ENCODE data around the gene SKAP1. TPM values are rescaled to one million over a fixed set of nuclear protein-coding genes. Genes with fewer than 3 reads are reported as not detected.

Gene SKAP1
- total and polyA plus RNA-seq, 4 donors = 4.4 to 36.1 (median 24.7) TPM

GRCh38 chr17:48180842-48181629, 249.0 kb downstream of the SKAP1 start:
- H3K27ac ChIP-seq (ENCODE audit: low read depth, low read length) = no peak overlapping the region
- H3K36me3 ChIP-seq (ENCODE audit: control insufficient read depth, insufficient read depth, low read length) = no peaks in the 10 kb centered on the region
- H3K4me1 ChIP-seq (ENCODE audit: control insufficient read depth, insufficient read depth, low read length) = no peaks in the 10 kb centered on the region
- 82% methylated on average over 2 of the region's 7 CpGs for WGBS (ENCODE audit: insufficient coverage)
- DNase-seq (ENCODE audit: low read depth in 4 of 6, low spot score in 6 of 6) = peak in 1 of 6 donors; percentile 89
- H3K4me3 ChIP-seq (ENCODE audit: low read depth, low read length) = no peak overlapping the region
- H3K9me3 ChIP-seq (ENCODE audit: control insufficient read depth, insufficient read depth, low read length) = no peaks in the 10 kb centered on the region
- no peaks in the 10 kb centered on the region for H3K27me3 ChIP-seq (ENCODE audit: control insufficient read depth, insufficient read depth, low read length)

- WGBS (ENCODE audit: insufficient coverage) = 29% methylated on average over 1 of the region's 4 CpGs
- no peak for DNase-seq (ENCODE audit: low read depth in 4 of 6, low spot score in 6 of 6)
- no peaks in the 10 kb centered on the region for H3K27me3 ChIP-seq (ENCODE audit: control insufficient read depth, insufficient read depth, low read length)
- H3K27ac ChIP-seq (ENCODE audit: low read depth, low read length) = no peak overlapping the region
- H3K4me1 ChIP-seq (ENCODE audit: control insufficient read depth, insufficient read depth, low read length) = no peaks in the 10 kb centered on the region
- no peaks in the 10 kb centered on the region for H3K36me3 ChIP-seq (ENCODE audit: control insufficient read depth, insufficient read depth, low read length)
- H3K4me3 ChIP-seq (ENCODE audit: low read depth, low read length) = no peak overlapping the region
- no peaks in the 10 kb centered on the region for H3K9me3 ChIP-seq (ENCODE audit: control insufficient read depth, insufficient read depth, low read length)
Observed at GRCh38 chr17:48179071-48179945, 250.7 kb downstream of the SKAP1 start.

- Histone ChIP-seq H3K36me3 (ENCODE audit: control insufficient read depth, insufficient read depth, low read length) (no peaks in the 10 kb centered on the region), H3K4me1 (ENCODE audit: control insufficient read depth, insufficient read depth, low read length) (no peaks in the 10 kb centered on the region), H3K27me3 (ENCODE audit: control insufficient read depth, insufficient read depth, low read length) (no peaks in the 10 kb centered on the region), H3K27ac (ENCODE audit: low read depth, low read length) (no peak overlapping the region), H3K4me3 (ENCODE audit: low read depth, low read length) (no peak overlapping the region), H3K9me3 (ENCODE audit: control insufficient read depth, insufficient read depth, low read length) (no peaks in the 10 kb centered on the region)
- DNase-seq (ENCODE audit: low read depth in 4 of 6, low spot score in 6 of 6) = peak in 1 of 6 donors; percentile 94
- WGBS (ENCODE audit: insufficient coverage) = no CpG with 5 or more reads among the region's 4 CpGs
Observed at GRCh38 chr17:48178317-48178716, 251.7 kb downstream of the SKAP1 start.

GRCh38 chr17:48177816-48178215, 252.2 kb downstream of the SKAP1 start:
- no peak for DNase-seq (ENCODE audit: low read depth in 4 of 6, low spot score in 6 of 6)
- no peaks in the 10 kb centered on the region for H3K27me3 ChIP-seq (ENCODE audit: control insufficient read depth, insufficient read depth, low read length)
- H3K4me3 ChIP-seq (ENCODE audit: low read depth, low read length) = no peak overlapping the region
- H3K27ac ChIP-seq (ENCODE audit: low read depth, low read length) = no peak overlapping the region
- no peaks in the 10 kb centered on the region for H3K4me1 ChIP-seq (ENCODE audit: control insufficient read depth, insufficient read depth, low read length)
- WGBS (ENCODE audit: insufficient coverage) = no CpG with 5 or more reads among the region's 1 CpG
- H3K9me3 ChIP-seq (ENCODE audit: control insufficient read depth, insufficient read depth, low read length) = no peaks in the 10 kb centered on the region
- no peaks in the 10 kb centered on the region for H3K36me3 ChIP-seq (ENCODE audit: control insufficient read depth, insufficient read depth, low read length)

DNA sequence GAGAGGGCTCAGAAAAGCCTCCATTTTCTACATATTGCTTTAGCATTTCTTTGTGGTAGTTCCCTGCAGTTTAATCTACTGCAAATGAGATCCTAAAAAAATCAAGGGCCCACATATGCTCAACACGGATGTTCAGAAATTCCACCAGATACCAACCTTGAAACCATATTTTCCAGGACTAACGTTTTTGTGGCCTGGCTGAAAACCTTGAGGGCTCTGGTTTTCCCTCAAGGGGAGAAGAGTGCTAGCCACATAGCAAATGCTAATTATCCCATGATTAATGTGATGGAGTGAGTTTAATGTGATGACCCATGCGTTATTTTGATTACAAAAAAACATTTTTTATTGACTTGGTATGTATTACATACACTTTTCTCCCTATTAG, 253.6 kb downstream of the SKAP1 start:
- no peak for DNase-seq (ENCODE audit: low read depth in 4 of 6, low spot score in 6 of 6)
- no CpG with 5 or more reads among the region's 3 CpGs for WGBS (ENCODE audit: insufficient coverage)
- Histone ChIP-seq H3K4me3 (ENCODE audit: low read depth, low read length) (no peak overlapping the region), H3K27ac (ENCODE audit: low read depth, low read length) (no peak overlapping the region), H3K27me3 (ENCODE audit: control insufficient read depth, insufficient read depth, low read length) (no peaks in the 10 kb centered on the region), H3K9me3 (ENCODE audit: control insufficient read depth, insufficient read depth, low read length) (no peaks in the 10 kb centered on the region), H3K36me3 (ENCODE audit: control insufficient read depth, insufficient read depth, low read length) (no peaks in the 10 kb centered on the region), H3K4me1 (ENCODE audit: control insufficient read depth, insufficient read depth, low read length) (no peaks in the 10 kb centered on the region)

DNA sequence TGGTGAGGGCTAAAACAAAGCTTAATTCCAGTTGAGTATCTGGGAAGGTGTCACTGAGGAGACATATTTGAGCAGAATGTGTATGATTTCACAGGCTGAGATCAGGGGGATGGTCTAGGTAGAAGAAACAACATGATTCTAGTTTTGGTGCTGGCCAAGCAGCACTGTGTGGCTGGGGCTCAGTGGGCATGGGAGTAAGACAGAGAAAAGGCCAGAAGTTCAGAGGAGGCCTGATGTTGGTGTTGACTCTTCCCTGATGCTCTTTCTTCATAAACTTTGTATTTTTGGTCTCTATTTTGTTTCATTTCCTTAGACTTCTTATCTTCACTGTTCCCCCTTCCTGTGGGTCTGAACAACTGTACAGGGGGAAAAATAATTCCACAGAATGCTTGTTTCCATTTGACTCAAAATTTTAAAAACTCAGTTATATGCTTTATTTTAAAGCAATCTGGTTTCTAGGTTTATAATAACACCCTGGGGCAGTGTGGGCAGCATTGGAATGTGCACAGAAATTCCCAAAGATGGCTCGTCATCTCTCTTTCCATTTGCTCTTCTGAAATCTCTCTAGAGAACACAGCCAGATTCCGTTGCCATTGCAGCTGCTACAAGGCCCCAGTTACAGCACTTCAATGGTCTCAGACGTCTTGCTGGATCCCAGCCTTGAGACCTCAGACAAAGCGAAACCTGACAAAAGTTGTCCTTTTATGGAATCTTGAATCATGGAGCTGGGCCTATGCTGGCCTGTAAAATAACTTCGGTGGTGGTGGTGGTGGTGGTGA, 254.1 kb downstream of the SKAP1 start:
- H3K27ac ChIP-seq (ENCODE audit: low read depth, low read length) = no peak overlapping the region
- H3K4me1 ChIP-seq (ENCODE audit: control insufficient read depth, insufficient read depth, low read length) = no peaks in the 10 kb centered on the region
- DNase-seq (ENCODE audit: low read depth in 4 of 6, low spot score in 6 of 6) = no peak
- H3K27me3 ChIP-seq (ENCODE audit: control insufficient read depth, insufficient read depth, low read length) = no peaks in the 10 kb centered on the region
- 61% methylated on average over 3 of the region's 5 CpGs for WGBS (ENCODE audit: insufficient coverage)
- no peaks in the 10 kb centered on the region for H3K9me3 ChIP-seq (ENCODE audit: control insufficient read depth, insufficient read depth, low read length)
- H3K4me3 ChIP-seq (ENCODE audit: low read depth, low read length) = no peak overlapping the region
- no peaks in the 10 kb centered on the region for H3K36me3 ChIP-seq (ENCODE audit: control insufficient read depth, insufficient read depth, low read length)

- H3K36me3 ChIP-seq (ENCODE audit: control insufficient read depth, insufficient read depth, low read length) = no peaks in the 10 kb centered on the region
- H3K4me1 ChIP-seq (ENCODE audit: control insufficient read depth, insufficient read depth, low read length) = no peaks in the 10 kb centered on the region
- H3K27me3 ChIP-seq (ENCODE audit: control insufficient read depth, insufficient read depth, low read length) = no peaks in the 10 kb centered on the region
- 63% methylated on average over 1 of the region's 3 CpGs for WGBS (ENCODE audit: insufficient coverage)
- H3K27ac ChIP-seq (ENCODE audit: low read depth, low read length) = no peak overlapping the region
- no peaks in the 10 kb centered on the region for H3K9me3 ChIP-seq (ENCODE audit: control insufficient read depth, insufficient read depth, low read length)
- no peak overlapping the region for H3K4me3 ChIP-seq (ENCODE audit: low read depth, low read length)
- peak in 1 of 6 donors; percentile 77 for DNase-seq (ENCODE audit: low read depth in 4 of 6, low spot score in 6 of 6)
Observed at GRCh38 chr17:48174833-48175523, 255.0 kb downstream of the SKAP1 start.

- Histone ChIP-seq H3K27ac (ENCODE audit: low read depth, low read length) (no peak overlapping the region), H3K36me3 (ENCODE audit: control insufficient read depth, insufficient read depth, low read length) (no peaks in the 10 kb centered on the region), H3K4me1 (ENCODE audit: control insufficient read depth, insufficient read depth, low read length) (no peaks in the 10 kb centered on the region), H3K4me3 (ENCODE audit: low read depth, low read length) (no peak overlapping the region), H3K27me3 (ENCODE audit: control insufficient read depth, insufficient read depth, low read length) (peaks cover 2% of the 10 kb centered on the region), H3K9me3 (ENCODE audit: control insufficient read depth, insufficient read depth, low read length) (no peaks in the 10 kb centered on the region)
- WGBS (ENCODE audit: insufficient coverage) = 100% methylated on average over 1 of the region's 8 CpGs
- no peak for DNase-seq (ENCODE audit: low read depth in 4 of 6, low spot score in 6 of 6)
Observed at GRCh38 chr17:48173191-48173984, 256.6 kb downstream of the SKAP1 start.
